GM18526 (cell line): ENCODE results near the gene MTAP.

ENCODE experiments used
- POLR2A ChIP-seq: IDR thresholded peaks from 3 replicates; pipeline ENCODE4 v1.6.1; 2011; ENCODE audit not compliant: insufficient read length; ENCODE audit errors: extremely low read depth

Gene MTAP

GRCh38 chr9:21862871-21863270 is 60.4 kb downstream of the MTAP start:
- TF ChIP-seq POLR2A, result no peak

GRCh38 chr9:21864505-21864904 is 62.1 kb downstream of the MTAP start:
- TF ChIP-seq POLR2A, result no peak

DNA sequence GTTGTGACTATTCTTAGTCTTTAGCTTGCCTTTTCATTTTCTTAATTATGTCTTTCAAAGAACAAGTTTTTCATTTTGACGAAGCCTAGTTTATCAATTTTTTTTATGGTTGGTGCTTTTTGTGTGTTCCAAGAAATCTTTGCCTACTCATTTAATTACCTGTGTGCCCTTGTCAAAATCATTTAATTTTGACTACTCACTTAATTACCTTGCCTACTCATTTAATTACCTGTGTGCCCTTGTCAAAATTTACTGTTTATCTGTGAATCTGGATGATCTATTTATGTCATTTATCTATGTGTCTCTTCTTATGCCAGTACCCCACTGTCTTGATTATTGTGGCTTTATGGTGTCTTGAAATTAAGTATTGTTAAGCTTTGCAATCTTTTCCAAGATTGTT is 63.9 kb downstream of the MTAP start:
- TF ChIP-seq POLR2A, result no peak

GRCh38 chr9:21871256-21871975 is 69.0 kb downstream of the MTAP start:
- TF ChIP-seq POLR2A, result no peak

DNA sequence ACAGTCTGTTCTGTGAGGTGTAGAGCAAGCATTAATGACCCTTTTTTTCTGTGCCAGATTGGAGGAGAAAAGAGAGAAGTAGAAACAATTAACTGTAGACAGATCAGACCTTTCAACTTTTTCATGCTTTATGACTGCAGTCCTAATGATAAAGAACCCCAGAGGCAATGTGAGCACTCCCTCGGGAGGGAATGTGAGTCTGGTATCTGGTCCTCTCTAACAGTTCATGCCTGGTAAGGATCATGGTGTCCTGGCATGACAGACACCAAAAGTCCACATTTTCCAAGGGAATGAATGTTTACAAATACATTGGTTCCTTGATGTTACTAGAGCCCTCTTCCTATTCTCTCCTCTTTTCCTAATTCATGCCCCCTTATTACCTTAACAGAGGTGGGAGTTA is 70.3 kb downstream of the MTAP start:
- TF ChIP-seq POLR2A, result no peak

GRCh38 chr9:21873540-21874221 is 71.2 kb downstream of the MTAP start:
- TF ChIP-seq POLR2A, result no peak

- TF ChIP-seq POLR2A, result no peak
These were observed 73.5 kb downstream of the MTAP start for GRCh38 chr9:21875893-21876292.

GRCh38 chr9:21883642-21884041 is 81.2 kb downstream of the MTAP start:
- no peak for TF ChIP-seq POLR2A

- TF ChIP-seq POLR2A, result no peak
These were observed 87.2 kb downstream of the MTAP start for GRCh38 chr9:21889673-21890072.

DNA sequence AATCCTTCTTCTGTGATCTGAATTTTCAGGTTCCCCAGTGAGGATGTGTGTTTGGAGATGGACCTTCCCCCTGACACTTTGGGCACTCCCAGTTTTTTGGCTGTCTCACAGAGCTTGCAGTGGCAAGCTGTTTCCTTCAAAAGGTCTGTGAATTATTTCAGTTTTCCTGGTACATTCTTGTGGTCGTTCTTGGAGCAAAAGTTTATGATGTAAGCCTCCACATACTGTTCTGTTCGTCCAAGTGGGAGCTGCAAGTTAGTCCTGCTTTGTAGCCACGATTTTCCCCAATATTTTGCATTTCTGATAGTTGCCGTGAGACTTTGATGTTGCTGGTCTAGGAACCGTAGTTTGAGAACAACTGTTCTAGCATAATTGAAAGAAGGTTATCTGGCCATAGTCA is 88.3 kb downstream of the MTAP start:
- no peak for TF ChIP-seq POLR2A

DNA sequence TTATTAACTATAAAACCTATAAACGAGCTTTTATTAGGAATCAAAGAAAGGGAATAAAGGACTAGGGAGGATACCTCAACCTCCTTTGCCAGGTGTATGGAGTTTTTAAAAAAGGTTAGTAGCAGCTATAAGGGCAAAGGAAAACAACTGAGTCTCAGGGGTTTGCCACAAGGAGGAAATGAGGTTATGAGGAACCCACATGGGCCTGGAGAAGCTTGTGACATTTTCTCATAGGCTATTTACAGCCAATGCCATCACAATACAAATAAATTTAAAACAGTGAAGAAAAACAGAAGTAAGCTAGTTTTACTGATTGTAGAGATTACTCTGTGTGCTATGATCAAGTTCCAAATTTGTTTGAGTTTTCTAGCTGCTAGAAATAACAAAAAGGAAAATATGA is 99.1 kb downstream of the MTAP start:
- no peak for TF ChIP-seq POLR2A

GRCh38 chr9:21902136-21902535 is 99.7 kb downstream of the MTAP start:
- TF ChIP-seq POLR2A, result no peak

DNA sequence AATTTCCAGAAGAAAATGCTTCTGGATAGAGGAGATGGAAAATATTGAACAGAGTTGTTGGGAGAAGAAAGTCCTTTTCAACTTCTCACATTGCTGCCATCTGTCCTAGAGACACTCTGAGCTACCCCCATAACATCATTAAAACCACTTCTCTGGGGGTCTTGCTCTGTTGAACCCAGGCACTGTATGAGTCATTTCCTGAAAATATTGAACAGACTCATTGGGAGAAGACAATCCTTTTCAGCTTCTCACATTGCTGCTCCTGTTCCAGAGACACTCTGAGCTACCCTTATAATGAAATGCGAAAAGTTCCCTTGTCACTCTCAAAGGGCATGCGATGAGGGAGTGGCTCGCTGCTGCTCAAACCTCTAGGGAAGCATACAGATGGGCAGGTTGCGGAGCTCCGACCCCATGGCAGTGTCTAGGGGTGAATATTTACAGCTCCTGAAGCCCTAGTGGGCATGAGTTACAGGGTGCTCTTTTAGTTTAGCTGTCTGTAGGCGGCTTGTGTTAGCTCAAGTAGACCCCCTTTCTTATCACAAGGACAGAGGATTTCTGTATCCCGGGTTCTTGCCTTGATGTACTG is 101.0 kb downstream of the MTAP start:
- no peak for TF ChIP-seq POLR2A

DNA sequence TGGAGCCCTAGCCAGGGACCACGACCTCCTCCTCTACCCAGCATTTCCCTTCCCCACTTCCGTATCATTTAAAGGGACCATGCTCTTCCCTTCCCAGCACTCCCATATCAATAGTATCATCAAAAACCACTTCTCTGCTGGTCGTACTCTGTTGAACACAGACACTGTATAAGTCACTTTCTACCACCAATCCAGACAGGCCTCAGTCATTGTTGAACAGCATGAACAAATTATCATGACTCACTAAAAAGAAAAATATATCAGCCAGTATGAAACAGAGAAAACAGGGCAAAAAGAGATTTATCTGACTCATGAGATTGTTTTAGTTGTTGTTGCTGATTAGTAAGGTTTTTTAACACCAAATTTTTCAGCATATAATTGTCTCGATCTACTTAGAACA is 101.9 kb downstream of the MTAP start:
- TF ChIP-seq POLR2A, result no peak

DNA sequence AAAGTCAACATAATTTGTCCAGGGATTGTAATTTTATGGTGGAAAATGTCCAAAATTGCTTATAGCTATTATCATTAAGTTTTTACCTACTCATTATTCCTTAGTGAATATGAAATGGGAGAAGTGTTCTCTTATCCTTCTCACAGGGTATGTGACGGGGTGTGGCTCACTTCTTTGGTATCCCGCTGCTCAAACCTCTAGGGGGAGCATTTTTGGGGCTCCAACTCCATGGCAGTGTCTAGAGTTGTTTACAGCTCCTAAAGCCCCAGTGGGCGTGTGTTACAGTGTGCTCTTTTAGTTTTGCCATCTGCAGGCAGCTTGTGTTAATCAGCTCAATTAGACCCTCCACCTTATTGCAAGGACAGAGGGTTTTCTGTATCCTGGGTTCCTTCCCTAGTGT is 102.3 kb downstream of the MTAP start:
- TF ChIP-seq POLR2A, result no peak

GRCh38 chr9:21906213-21906612 is 103.8 kb downstream of the MTAP start:
- no peak for TF ChIP-seq POLR2A
